ENCODE measurements around the gene LRP6. TPM values are rescaled to one million over a fixed set of nuclear protein-coding genes. Genes with fewer than 3 reads are reported as not detected.

Gene LRP6
- total RNA-seq, 1 experiment from 2014 or later, result 13.8 TPM

DNA sequence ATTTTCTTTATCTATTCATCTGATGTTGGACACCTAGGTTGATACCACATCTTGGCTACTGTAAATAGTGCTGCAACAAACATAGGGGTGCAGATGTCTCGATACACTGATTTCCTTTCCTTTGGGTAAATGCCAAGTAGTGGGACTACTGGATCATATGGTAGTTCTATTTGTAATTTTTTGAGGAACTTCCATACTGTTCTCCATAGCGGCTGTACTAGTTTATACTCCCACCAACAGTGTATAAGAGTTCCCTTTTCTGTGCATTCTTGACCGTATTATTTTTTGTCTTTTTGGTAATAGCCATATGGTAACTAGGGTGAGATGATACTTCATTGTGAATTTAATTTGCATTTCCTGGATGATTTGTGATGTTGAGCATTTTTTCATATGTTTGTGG, 71.8 kb downstream of the LRP6 start:
- in situ Hi-C loops (cut with HindIII; ENCODE audit: low sequenced_read_pairs), result no loop called here
- no peak for DNase-seq (ENCODE audit: low spot score)

DNA sequence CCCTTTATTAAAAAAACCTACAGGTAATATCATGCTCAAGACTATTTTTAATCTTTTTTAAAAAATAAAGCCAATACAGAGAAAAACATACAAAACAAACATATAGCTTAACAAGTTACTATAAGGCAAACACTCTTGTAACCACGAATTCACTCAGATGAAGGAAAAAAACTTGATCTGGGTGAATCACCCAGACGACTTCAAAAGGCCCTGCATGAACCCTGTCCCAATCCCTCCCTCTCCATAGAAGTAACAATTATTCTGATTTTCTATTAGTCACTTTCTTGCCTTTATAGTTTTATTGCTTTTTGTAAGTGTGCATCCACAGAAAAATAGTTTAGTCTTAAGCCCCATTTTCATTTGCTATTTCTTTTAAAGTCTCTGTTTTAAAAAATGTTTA, 72.6 kb downstream of the LRP6 start:
- in situ Hi-C loops (cut with HindIII; ENCODE audit: low sequenced_read_pairs), result no loop called here
- no peak for DNase-seq (ENCODE audit: low spot score)

GRCh38 chr12:12191008-12191407, 75.8 kb downstream of the LRP6 start:
- in situ Hi-C loops (cut with HindIII; ENCODE audit: low sequenced_read_pairs), result no loop called here
- DNase-seq (ENCODE audit: low spot score), result no peak

- no peak for DNase-seq (ENCODE audit: low spot score)
- in situ Hi-C loops (cut with HindIII; ENCODE audit: low sequenced_read_pairs), result no loop called here
These were observed 76.6 kb downstream of the LRP6 start for GRCh38 chr12:12190087-12190809.

GRCh38 chr12:12185414-12185813, 81.4 kb downstream of the LRP6 start:
- DNase-seq (ENCODE audit: low spot score), result no peak
- in situ Hi-C loops (cut with HindIII; ENCODE audit: low sequenced_read_pairs), result no loop called here

- in situ Hi-C loops (cut with HindIII; ENCODE audit: low sequenced_read_pairs), result no loop called here
- DNase-seq (ENCODE audit: low spot score), result peak; percentile 33
These were observed 84.0 kb downstream of the LRP6 start for GRCh38 chr12:12182703-12183365.

DNA sequence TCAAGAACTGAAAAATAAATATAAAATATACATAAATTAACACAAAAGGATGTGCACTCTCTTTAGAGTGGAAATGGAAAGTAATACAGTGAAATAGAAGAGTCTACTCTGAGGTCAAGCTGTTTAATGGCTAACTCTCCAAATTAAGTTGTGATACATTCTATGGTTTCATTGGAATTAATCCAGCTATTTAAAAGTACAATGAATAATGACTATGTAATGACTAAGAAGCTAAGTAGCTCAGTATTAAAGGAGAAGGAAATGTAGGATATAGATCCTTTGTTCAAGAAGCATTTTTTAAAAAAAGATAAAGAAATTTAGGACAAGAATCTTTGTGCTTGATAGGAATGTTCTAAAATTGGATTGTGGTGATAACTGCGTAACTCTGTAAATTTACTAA, 85.3 kb downstream of the LRP6 start:
- no peak for DNase-seq (ENCODE audit: low spot score)
- in situ Hi-C loops (cut with HindIII; ENCODE audit: low sequenced_read_pairs), result no loop called here

GRCh38 chr12:12180575-12180974, 86.3 kb downstream of the LRP6 start:
- DNase-seq (ENCODE audit: low spot score), result no peak
- in situ Hi-C loops (cut with HindIII; ENCODE audit: low sequenced_read_pairs), result no loop called here

GRCh38 chr12:12180136-12180535, 86.7 kb downstream of the LRP6 start:
- no peak for DNase-seq (ENCODE audit: low spot score)
- in situ Hi-C loops (cut with HindIII; ENCODE audit: low sequenced_read_pairs), result no loop called here

DNA sequence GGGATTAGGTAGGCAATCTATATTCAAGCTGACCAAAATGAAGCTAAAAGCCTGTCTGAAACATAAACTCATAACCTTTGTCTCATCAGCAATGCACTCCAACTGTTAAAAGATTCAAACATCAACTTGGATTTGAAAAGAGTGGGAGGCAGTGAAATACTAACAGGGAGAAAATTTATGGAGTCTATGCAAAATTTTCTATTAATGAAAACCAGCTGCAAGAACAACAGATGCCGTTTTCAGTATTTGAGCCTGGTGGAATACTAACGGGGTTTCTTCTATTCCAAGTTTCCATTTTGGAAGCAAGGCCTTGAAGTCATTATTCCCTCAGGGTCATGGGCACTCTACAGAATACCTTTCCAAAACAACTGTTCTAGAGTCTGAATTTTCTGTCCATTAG, 88.3 kb downstream of the LRP6 start:
- DNase-seq (ENCODE audit: low spot score), result no peak
- in situ Hi-C loops (cut with HindIII; ENCODE audit: low sequenced_read_pairs), result no loop called here

DNA sequence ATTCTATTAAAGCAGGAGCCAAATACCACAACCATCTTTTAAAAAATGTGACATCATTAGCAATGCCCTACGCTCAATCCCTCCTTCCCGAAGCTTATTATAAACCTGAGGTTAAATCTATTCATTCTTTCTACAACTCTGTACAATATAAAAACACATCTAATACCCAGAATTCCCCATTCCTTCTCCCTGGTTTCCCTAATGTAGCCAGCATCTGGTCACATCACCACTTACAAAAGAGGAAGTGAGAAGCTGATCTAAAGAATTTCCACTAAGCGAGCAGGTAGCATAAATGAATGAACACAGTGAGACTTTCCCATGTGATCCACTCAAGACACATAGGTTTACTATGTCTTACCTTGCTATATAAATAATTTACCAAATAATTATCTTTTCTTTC, 90.4 kb downstream of the LRP6 start:
- in situ Hi-C loops (cut with HindIII; ENCODE audit: low sequenced_read_pairs), result no loop called here
- DNase-seq (ENCODE audit: low spot score), result no peak

DNA sequence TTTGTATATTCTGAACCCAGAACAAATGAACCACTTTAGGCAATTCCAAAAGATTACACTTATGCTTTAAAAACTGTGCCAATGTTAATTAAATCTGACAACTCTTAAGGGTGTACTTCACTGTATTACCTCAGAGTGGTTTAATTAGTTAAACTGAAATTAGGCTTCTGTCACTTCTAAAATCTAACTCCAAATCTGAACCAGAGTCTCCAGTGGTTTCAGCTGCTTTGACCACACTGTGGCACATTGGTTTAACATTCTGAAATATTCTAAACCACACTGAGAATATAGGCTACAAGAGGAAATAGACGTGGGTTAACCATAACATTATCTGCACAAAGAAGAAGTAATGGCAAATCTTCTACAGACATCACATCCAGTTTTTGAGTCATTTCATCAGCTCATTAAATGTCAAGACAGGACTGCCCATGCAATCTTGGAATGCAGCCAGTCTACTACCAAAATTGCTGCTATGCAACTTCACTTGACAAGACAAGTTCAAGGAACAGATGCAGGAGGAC, 94.8 kb downstream of the LRP6 start:
- DNase-seq (ENCODE audit: low spot score), result peak; percentile 27
- in situ Hi-C loops (cut with HindIII; ENCODE audit: low sequenced_read_pairs), result no loop called here

DNA sequence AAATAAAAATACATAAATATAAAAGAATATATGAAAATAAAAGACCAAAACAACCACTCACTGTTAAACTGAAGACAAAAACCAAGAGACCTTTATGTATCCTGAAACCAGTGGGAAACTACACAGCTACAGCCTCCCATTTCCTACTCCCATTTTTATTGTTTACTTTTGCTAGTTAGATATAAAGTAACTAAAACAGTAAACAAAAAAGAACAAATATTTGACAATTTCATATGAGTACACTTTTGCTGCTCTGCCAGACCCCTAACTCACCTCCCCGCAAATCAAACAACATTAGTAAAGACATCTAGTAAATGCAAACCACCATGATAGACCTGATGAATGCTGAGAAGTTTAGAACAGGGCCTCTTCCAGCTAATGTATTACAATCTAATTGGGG, 99.0 kb downstream of the LRP6 start:
- no peak for DNase-seq (ENCODE audit: low spot score)
- in situ Hi-C loops (cut with HindIII; ENCODE audit: low sequenced_read_pairs), result no loop called here

- in situ Hi-C loops (cut with HindIII; ENCODE audit: low sequenced_read_pairs), result no loop called here
- DNase-seq (ENCODE audit: low spot score), result no peak
These were observed 100.1 kb downstream of the LRP6 start for GRCh38 chr12:12166751-12167150.

GRCh38 chr12:12159988-12160387, 106.9 kb downstream of the LRP6 start:
- DNase-seq (ENCODE audit: low spot score), result no peak
- in situ Hi-C loops (cut with HindIII; ENCODE audit: low sequenced_read_pairs), result no loop called here

DNA sequence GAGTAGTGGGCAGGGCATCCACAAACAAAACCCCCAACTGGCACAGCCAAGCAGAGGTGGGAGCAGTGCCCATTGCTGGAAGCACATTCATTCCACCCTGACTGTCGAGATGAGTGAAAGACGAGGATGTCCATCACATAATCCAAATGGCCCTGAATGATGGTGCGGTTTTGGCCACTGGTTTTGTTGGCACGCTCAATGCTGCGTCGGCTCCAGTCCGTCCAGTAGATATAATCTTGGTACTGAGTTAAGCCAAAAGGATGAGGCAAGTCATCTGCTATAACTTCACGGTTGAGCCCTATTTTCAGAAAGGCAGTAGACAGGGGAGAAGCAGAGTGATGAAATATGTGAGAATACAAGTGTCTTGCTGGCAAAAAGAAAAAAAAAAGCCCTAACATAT, 108.0 kb downstream of the LRP6 start:
- no peak for DNase-seq (ENCODE audit: low spot score)
- in situ Hi-C loops (cut with HindIII; ENCODE audit: low sequenced_read_pairs), result no loop called here

GRCh38 chr12:12157424-12157823, 109.4 kb downstream of the LRP6 start:
- no peak for DNase-seq (ENCODE audit: low spot score)
- in situ Hi-C loops (cut with HindIII; ENCODE audit: low sequenced_read_pairs), result no loop called here

DNA sequence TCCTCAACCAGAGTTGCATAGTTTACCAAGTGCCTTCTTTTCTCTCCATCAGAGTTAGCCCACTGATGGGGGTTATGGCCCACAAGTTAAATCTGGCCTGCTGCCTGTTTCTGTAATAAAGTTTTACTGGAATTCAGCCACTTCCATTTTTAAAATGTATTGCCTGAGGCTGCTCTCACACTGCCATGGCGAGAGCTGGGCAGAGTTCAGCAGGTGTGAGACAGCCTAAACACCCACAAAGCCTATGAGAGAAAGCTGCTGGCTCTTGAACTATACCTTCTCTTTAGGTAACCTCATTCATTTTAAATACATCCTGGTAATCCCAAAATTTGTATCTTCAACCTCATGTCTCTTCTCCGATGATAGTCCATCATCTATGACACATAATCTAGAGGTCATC, 110.0 kb downstream of the LRP6 start:
- in situ Hi-C loops (cut with HindIII; ENCODE audit: low sequenced_read_pairs), result no loop called here

DNA sequence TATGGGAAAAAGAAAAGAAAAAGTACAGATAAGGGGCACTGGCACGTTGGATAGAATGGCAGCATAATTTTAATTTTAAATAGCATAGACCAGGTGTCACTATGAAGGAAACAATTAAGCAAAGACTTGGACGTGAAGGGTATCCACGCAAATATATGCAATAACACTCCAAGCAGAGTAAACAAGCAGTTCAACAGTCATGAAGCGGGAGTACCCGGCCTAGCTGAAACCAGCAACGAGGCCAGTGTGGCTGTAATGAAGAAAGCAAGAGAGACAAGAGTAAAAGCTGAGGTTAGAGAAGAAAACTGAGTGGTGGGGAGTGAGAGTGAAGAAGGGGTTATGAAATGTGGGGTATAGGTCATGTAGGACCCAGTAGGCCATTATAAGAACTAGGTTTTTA, 110.7 kb downstream of the LRP6 start:
- DNase-seq (ENCODE audit: low spot score), result no peak
- in situ Hi-C loops (cut with HindIII; ENCODE audit: low sequenced_read_pairs), result no loop called here

More for the DNA sequence above, 110.0 kb downstream of the LRP6 start:
- no peak for DNase-seq (ENCODE audit: low spot score)

DNA sequence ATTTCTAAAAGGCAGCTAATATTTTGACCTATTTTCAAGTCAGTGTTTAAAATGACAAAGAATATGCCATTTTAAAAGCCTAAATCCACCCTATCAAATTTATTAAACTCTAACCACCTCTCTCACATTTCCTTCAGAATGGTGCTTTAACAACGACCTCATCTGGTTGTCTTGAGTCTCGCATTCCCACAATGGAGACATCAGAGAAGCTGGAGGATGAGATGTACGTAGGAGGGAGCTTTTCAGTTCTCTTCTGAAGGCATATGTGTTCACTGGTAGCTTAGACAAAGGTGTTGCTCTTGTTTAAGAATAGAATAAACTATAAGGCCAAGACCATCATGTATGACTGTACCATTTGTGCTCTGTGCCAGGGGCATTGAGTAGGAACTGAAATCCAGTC, 113.2 kb downstream of the LRP6 start:
- in situ Hi-C loops (cut with HindIII; ENCODE audit: low sequenced_read_pairs), result no loop called here

GRCh38 chr12:12147111-12147510, 119.7 kb downstream of the LRP6 start:
- no peak for DNase-seq (ENCODE audit: low spot score)
- in situ Hi-C loops (cut with HindIII; ENCODE audit: low sequenced_read_pairs), result no loop called here

More for the DNA sequence above, 113.2 kb downstream of the LRP6 start:
- no peak for DNase-seq (ENCODE audit: low spot score)

All from G401 (cell line).